Ishikawa (cell line): ENCODE results near the gene ESPL1.

ENCODE experiments used
- CEBPB ChIP-seq: IDR thresholded peaks from 2 replicates; pipeline ENCODE4 v1.6.1; 2012
- EP300 ChIP-seq: IDR thresholded peaks from 2 replicates; pipeline ENCODE4 v1.6.1; 2012; ENCODE audit warnings: borderline replicate concordance
- NFIC ChIP-seq: IDR thresholded peaks from 2 replicates; pipeline ENCODE4 v1.6.1; 2012
- ZBTB7A ChIP-seq: IDR thresholded peaks from 2 replicates; pipeline ENCODE4 v1.6.1; 2012; ENCODE audit warnings: low read depth

DNA sequence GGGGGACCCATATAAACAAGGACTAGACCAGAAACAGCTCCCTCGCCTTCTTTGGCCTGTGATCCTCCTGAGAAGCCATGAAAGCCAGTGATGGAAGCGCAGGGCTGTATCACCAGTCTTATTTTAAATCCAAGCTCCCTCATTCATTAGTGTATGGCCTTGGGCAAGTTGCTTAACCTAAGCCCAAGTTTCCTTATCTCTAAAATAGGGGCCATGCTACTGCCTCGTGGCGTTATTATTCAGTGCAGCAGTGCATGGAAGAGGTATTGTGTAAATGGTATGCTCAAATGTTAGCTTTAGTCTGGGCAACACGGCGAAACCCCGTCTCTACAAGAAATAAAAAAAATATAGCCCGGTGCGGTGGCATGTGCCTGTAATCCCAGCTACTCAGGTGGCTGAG, 9.9 kb downstream of the ESPL1 start:
- no peak for TF ChIP-seq CEBPB
- TF ChIP-seq EP300 = no peak
- no peak for TF ChIP-seq NFIC
- TF ChIP-seq ZBTB7A = no peak
